ENCODE measurements around the gene ISM1. TPM values are rescaled to one million over a fixed set of nuclear protein-coding genes. Genes with fewer than 3 reads are reported as not detected.

The ISM1 gene
- polyA plus RNA-seq, 3 donors, result not detected

DNA sequence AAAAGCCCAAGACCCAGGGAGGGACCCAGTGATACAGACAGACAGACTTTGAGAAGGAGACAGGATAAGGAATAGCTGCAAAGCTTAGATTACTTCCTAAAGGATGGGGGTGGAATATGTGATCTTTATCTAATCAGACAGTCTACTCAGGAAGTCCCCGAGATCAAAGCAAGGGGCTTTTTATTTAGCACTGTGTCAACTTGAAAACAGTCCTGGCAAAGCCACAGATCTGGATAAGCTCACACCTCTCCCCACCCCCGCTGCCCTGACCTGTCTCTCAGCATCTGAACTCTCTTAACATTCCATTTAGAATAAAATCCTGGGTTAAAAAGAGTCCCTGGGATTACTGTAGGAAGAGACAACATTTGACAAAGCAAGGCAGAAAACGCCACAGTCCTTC, 101.5 kb downstream of the ISM1 start:
- Histone ChIP-seq H4K20me1 (ENCODE audit: insufficient read depth, low read length) (no peaks in the 10 kb centered on the region), H3K9me3 (replicated peaks in 1 of 2; ENCODE audit: control insufficient read depth in 1 of 2, insufficient read depth in 1 of 2, low read length in 2 of 2) (no peaks in the 10 kb centered on the region), H3K27ac (ENCODE audit: low read depth in 1 of 2, low read length in 2 of 2) (no peak overlapping the region), H3K4me1 (ENCODE audit: control insufficient read depth in 1 of 2, insufficient read depth in 2 of 2, low read length in 2 of 2) (no peaks in the 10 kb centered on the region), H3K79me2 (ENCODE audit: insufficient read depth, low read length) (no peaks in the 10 kb centered on the region), H2AFZ (ENCODE audit: insufficient read depth, low read depth, low read length, poor library complexity, severe bottlenecking) (no peak overlapping the region), H3K4me2 (replicated peaks; ENCODE audit: extremely low read depth, low read length, poor library complexity, severe bottlenecking) (no peak overlapping the region), H3K4me3 (replicated peaks in 1 of 3; ENCODE audit: low read depth in 2 of 3, low read length in 3 of 3) (no peak overlapping the region), H3K36me3 (replicated peaks in 1 of 2; ENCODE audit: control insufficient read depth in 1 of 2, insufficient read depth in 2 of 2, low read length in 2 of 2) (no peaks in the 10 kb centered on the region), H3K27me3 (ENCODE audit: control insufficient read depth in 2 of 2, insufficient read depth in 2 of 2, low read length in 2 of 2) (no peaks in the 10 kb centered on the region), H3K9ac (ENCODE audit: insufficient read depth, low read length, poor library complexity, severe bottlenecking) (no peak overlapping the region)
- no peak for DNase-seq
- no peaks in the 10 kb centered on the region for H3K36me3 Mint-ChIP-seq
- peaks cover 0 to 2% (median 0%) of the 10 kb centered on the region in 7 donors for H3K9me3 Mint-ChIP-seq
- H3K4me3 Mint-ChIP-seq, result no peak overlapping the region
- H3K4me1 Mint-ChIP-seq, result no peaks in the 10 kb centered on the region
- no CpG with 5 or more reads among the region's 3 CpGs for WGBS (ENCODE audit: insufficient coverage)
- TF ChIP-seq, protein P1, sequence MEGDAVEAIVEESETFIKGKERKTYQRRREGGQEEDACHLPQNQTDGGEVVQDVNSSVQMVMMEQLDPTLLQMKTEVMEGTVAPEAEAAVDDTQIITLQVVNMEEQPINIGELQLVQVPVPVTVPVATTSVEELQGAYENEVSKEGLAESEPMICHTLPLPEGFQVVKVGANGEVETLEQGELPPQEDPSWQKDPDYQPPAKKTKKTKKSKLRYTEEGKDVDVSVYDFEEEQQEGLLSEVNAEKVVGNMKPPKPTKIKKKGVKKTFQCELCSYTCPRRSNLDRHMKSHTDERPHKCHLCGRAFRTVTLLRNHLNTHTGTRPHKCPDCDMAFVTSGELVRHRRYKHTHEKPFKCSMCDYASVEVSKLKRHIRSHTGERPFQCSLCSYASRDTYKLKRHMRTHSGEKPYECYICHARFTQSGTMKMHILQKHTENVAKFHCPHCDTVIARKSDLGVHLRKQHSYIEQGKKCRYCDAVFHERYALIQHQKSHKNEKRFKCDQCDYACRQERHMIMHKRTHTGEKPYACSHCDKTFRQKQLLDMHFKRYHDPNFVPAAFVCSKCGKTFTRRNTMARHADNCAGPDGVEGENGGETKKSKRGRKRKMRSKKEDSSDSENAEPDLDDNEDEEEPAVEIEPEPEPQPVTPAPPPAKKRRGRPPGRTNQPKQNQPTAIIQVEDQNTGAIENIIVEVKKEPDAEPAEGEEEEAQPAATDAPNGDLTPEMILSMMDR (IDR thresholded peaks at IDR 0.05), result no peak
- H3K27me3 Mint-ChIP-seq (ENCODE audit: low read depth in 3 of 3), result peaks cover 2 to 6% (median 5%) of the 10 kb centered on the region in 3 donors
- intact Hi-C loops (cut with micrococcal nuclease), result no loop called here
- no peak overlapping the region for H3K27ac Mint-ChIP-seq

DNA sequence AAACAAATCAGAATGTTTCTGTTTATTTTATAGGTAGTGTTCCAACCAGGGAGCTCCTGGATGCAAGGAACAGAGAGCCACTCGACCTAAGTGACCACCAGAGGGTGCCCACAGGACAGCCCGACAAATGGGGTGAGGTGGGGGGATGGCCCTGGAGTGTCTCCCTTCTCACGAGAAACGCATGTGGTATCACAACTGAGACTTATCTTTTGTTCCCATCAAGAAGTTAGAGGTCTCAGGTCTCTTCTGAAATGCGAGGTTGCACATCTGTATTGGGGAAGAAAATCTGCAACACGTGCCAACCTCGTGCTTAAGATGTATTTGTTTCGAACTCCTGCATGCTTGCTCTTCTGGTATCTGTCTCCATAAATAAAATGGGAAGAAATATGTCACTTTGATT, 104.0 kb downstream of the ISM1 start:
- H3K4me2 ChIP-seq (replicated peaks; ENCODE audit: extremely low read depth, low read length, poor library complexity, severe bottlenecking), result no peak overlapping the region
- H3K4me3 ChIP-seq (replicated peaks in 1 of 3; ENCODE audit: low read depth in 2 of 3, low read length in 3 of 3), result no peak overlapping the region
- no peaks in the 10 kb centered on the region for H3K36me3 ChIP-seq (replicated peaks in 1 of 2; ENCODE audit: control insufficient read depth in 1 of 2, insufficient read depth in 2 of 2, low read length in 2 of 2)
- Mint-ChIP-seq H3K9me3 (peaks cover 0 to 2% (median 0%) of the 10 kb centered on the region in 7 donors), H3K4me3 (no peak overlapping the region), H3K27ac (no peak overlapping the region), H3K4me1 (no peaks in the 10 kb centered on the region), H3K27me3 (ENCODE audit: low read depth in 3 of 3) (peaks cover 3 to 8% (median 5%) of the 10 kb centered on the region in 3 donors), H3K36me3 (no peaks in the 10 kb centered on the region)
- no peaks in the 10 kb centered on the region for H3K4me1 ChIP-seq (ENCODE audit: control insufficient read depth in 1 of 2, insufficient read depth in 2 of 2, low read length in 2 of 2)
- no peaks in the 10 kb centered on the region for H3K79me2 ChIP-seq (ENCODE audit: insufficient read depth, low read length)
- no peak overlapping the region for H3K9ac ChIP-seq (ENCODE audit: insufficient read depth, low read length, poor library complexity, severe bottlenecking)
- 49% methylated on average over 7 of the region's 8 CpGs for WGBS (ENCODE audit: insufficient coverage)
- no peak overlapping the region for H3K27ac ChIP-seq (ENCODE audit: low read depth in 1 of 2, low read length in 2 of 2)
- no peaks in the 10 kb centered on the region for H3K9me3 ChIP-seq (replicated peaks in 1 of 2; ENCODE audit: control insufficient read depth in 1 of 2, insufficient read depth in 1 of 2, low read length in 2 of 2)
- no peak for DNase-seq
- H3K27me3 ChIP-seq (ENCODE audit: control insufficient read depth in 2 of 2, insufficient read depth in 2 of 2, low read length in 2 of 2), result no peaks in the 10 kb centered on the region
- intact Hi-C loops (cut with micrococcal nuclease), result no loop called here
- TF ChIP-seq, protein P1 (IDR thresholded peaks at IDR 0.05), result no peak
- H4K20me1 ChIP-seq (ENCODE audit: insufficient read depth, low read length), result no peaks in the 10 kb centered on the region
- H2AFZ ChIP-seq (ENCODE audit: insufficient read depth, low read depth, low read length, poor library complexity, severe bottlenecking), result no peak overlapping the region
